ENCODE data around the gene VSTM4.

VSTM4 gene

GRCh38 chr10:49040601-49041000 lies 74.7 kb downstream of the VSTM4 start:
- no peak for DNase-seq (ENCODE audit: low read depth)

- no peak for DNase-seq (ENCODE audit: low read depth)
These were observed 75.9 kb downstream of the VSTM4 start for GRCh38 chr10:49039409-49039808.

DNA sequence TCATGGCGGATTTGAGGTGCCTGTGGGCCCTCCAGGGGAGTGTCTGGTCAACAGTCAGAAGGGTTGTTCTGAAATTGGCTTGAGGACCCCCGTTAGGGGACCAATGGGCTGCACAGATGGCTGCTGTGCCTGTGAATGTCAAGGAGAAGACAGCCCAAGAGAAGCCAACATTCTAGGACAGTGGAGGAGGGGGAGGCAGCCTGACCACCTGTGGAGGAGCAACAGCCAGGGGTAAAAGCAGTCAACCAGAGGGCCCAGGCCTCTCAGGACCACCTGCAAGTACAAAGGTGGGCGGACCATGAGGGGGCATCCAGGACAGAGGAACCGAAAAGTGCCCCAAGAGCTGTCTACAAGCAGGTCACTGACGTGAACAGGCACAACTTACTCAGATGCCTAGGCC lies 76.6 kb downstream of the VSTM4 start:
- no peak for DNase-seq (ENCODE audit: low read depth)

DNA sequence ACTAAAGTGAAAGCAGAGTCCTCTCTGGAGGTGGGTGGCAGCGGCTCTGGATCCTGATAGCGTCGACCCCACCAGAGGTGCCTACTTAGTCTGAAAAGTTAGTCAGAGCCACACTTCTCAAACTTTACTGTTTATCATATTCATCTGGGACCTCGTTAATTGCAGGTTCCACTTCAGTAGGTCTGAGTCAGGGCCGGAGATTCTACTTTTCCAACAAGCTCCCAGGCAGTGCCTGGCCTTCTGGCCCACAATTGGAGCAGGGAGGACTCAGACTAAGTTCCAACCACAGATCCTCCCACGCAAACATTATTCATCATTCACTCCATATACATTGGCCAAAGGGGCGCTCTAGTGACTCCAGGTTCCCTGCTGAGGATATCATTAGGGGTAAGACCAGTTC lies 78.1 kb downstream of the VSTM4 start:
- DNase-seq (ENCODE audit: low read depth) = no peak

DNA sequence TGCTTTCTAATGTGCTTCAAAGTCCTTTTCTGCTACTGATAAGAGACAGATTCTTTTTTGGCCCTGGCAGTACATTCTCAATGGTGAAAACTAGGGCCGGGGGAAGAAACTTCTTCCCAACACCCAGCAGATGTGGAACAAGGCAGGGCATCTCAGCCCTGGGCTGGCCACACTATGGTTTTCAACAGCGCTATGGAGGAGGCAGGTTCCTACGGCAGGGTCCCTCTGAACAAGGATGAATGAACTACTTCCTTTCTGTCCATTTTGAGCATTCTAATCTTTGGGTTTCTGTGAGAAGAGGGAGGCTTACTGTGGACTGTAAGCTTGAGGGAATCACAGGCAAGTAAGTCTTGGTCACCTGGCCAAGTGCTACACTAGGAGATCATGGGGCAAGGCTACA lies 78.7 kb downstream of the VSTM4 start:
- no peak for DNase-seq (ENCODE audit: low read depth)

DNA sequence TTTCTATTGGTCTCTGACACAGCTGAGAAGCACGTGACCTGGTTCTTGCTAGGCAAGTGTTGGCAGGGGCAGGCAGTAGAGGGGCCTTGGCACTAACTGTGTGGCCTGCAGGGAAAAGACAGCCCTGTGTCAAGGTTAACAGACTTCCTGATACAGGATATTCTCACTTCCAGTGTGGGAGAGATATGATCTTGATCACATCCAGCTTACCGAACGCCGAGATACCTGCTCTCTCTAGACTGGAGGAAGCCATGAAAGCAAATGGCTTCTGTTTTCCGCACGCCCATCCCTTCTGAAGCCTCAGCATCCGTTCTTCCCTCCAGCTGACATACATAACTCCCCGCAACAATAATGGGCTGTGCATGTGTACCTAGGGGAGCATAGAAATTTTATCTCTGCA lies 79.4 kb downstream of the VSTM4 start:
- DNase-seq (ENCODE audit: low read depth) = no peak

- DNase-seq (ENCODE audit: low read depth) = no peak
These were observed 80.4 kb downstream of the VSTM4 start for GRCh38 chr10:49034925-49035324.

DNA sequence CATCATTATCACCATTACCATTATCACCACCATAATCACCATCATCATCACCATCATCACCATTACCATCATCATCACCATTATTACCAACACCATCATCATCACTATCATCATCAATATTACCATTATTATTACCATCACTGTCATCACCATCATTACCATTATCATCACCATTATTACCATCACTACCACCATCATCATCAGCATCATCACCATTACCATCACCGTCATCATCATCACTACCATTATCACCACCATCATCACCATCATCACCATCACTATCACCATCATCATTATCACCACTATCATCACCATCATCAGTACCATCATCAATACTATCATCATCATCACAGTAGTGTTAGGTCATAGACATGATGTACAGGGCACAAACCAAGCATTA lies 81.4 kb downstream of the VSTM4 start:
- no peak for DNase-seq (ENCODE audit: low read depth)

GRCh38 chr10:49029666-49030065 lies 85.7 kb downstream of the VSTM4 start:
- DNase-seq (ENCODE audit: low read depth) = no peak

- no peak for DNase-seq (ENCODE audit: low read depth)
These were observed 86.7 kb downstream of the VSTM4 start for GRCh38 chr10:49028639-49029038.

DNA sequence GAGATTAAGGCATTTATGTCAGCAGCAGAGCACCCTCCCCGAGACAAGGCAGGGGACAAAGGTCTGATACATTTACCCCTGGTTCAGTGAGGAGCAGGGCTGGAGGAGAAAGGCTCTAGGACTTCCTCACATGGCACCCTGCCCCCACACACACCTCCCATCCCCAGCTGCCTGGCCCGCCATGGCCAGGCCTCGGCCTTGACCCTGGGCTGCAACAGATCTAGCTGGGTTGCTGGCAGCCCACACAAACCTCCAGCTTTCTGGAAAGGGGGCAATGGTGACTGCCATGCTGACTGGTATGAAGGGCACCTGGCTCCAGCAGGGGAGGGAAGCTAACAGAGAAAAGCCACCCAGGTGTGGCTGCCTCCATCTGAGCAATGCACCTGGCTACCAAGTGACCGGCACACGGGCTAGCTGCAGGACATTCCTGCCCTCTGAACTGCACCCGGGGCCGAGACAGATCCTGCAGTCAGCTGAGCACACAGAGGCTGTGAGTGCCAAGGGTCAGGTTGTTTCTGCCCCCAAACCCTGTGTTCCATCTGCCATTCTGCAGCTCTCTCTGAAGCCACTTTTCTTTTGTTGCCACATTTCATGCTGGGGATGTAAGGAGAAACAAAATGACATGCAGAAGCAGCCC lies 89.9 kb downstream of the VSTM4 start:
- no peak for DNase-seq (ENCODE audit: low read depth)

- DNase-seq (ENCODE audit: low read depth) = no peak
These were observed 90.8 kb downstream of the VSTM4 start for GRCh38 chr10:49024484-49024883.

DNA sequence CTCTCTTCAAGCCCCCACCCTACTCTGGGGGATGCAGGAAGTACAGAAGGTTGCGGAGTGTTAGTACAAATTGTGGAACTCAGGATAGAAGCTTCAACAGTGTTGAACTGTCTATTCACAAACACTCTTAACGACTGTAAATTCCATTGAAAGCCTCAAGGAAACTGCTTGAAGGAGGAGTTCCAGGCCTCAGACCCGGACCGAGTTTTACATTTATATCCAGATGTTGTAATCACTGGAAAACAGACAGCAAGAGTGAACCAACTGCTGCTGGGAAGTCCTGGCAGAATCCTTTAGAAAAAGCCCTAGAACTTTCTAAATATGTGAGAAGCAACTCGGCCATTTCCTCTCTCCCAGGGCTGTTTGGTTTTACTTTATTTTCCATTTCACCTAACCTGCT lies 91.6 kb downstream of the VSTM4 start:
- no peak for DNase-seq (ENCODE audit: low read depth)

DNA sequence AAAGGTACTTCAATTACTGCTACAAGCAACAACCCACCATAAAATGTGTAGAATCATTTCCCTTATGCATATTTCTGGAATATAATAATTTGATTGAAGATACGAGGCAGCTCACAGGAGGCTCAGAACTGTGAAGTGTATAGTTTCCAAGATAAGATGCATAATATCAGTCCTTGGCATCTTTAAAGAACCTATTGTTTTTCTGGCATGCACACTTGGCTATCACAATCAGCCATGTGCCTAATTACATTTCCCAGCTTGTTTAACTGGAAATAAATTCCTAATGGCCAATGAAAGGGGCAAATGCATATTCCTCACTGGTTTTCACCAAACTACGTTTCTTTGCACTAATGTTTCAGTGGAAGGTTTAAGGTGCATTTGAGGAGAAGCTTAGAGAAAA lies 92.3 kb downstream of the VSTM4 start:
- DNase-seq (ENCODE audit: low read depth) = no peak

- DNase-seq (ENCODE audit: low read depth) = no peak
These were observed 93.6 kb downstream of the VSTM4 start for GRCh38 chr10:49021685-49022084.

GRCh38 chr10:49015700-49016099 lies 99.6 kb downstream of the VSTM4 start:
- DNase-seq (ENCODE audit: low read depth) = no peak

DNA sequence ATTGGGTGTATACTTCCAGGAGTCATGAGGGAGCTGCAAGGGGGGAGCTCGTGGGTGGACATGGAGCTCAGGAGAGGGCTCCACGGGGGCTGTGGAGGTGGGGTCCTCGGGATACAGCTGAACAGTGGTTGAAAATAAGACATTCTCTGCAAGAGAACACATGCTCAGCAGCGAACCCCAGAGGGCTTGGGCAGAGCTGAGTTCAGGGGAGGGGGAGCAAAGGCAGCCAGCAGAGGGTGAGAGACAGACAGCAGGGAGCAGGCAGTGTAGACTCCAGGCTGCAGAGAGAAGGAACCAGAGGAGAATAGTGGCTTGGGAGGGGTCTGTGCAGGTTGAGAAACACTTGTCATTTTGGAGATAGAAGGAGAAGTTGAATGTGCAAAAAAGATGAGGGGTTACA lies 102.7 kb downstream of the VSTM4 start:
- DNase-seq (ENCODE audit: low read depth) = no peak

DNA sequence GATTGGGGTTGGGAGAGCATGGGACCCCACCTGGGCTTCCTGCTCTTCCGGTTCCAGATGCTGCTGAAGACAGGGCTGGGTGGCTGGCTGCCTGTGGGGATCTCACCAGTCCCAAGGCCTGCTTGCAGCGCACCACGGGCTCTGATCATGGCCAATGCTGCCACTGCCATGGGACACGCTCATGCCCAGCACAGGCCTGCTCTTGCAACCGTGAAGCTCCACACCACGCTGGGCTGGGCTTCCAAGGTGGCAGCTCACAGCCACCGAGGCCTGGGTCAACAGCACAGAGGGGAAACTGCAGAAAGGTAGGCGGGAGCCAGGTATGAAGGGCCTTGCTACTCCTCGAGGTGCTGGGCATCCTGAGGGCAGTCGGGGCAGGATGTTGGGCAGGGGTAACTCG lies 103.6 kb downstream of the VSTM4 start:
- DNase-seq (ENCODE audit: low read depth) = no peak

DNA sequence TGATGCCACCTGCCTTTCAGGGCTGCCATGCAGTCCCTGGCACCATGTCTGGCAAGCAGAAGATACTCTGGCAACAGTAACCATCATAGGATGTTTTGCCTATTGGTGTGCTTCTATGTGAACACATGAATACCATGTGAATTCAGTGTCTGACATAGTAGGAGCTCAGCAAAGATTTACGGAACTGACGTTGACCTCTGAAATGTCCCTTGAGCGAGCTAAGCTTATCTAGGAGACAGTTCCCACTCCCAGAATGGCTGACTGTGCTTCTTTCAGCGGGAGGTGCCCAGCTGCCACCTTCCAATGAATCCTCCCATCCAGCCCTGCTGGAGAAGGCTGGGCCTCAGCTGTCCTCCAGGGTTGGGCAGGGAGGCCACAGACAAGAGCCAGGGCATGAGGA lies 104.5 kb downstream of the VSTM4 start:
- no peak for DNase-seq (ENCODE audit: low read depth)

GRCh38 chr10:49010295-49010694 lies 105.0 kb downstream of the VSTM4 start:
- no peak for DNase-seq (ENCODE audit: low read depth)

GRCh38 chr10:49009199-49009979 lies 105.9 kb downstream of the VSTM4 start:
- no peak for DNase-seq (ENCODE audit: low read depth)

- DNase-seq (ENCODE audit: low read depth) = no peak
These were observed 106.7 kb downstream of the VSTM4 start for GRCh38 chr10:49008505-49009198.

- no peak for DNase-seq (ENCODE audit: low read depth)
These were observed 107.2 kb downstream of the VSTM4 start for GRCh38 chr10:49008091-49008490.
